ENCODE results near the gene MYO9B. TPM values are rescaled to one million over a fixed set of nuclear protein-coding genes. Genes with fewer than 3 reads are reported as not detected.

Gene MYO9B
- total RNA-seq, 1 donor from 2014 or later: 103 TPM

- DNase-seq (ENCODE audit: low spot score): no peak
Observed at GRCh38 chr19:17236811-17237543, 161.4 kb downstream of the MYO9B start.

- no peak for DNase-seq (ENCODE audit: low spot score)
Observed at GRCh38 chr19:17237747-17238706, 162.4 kb downstream of the MYO9B start.

GRCh38 chr19:17240062-17240752, 164.6 kb downstream of the MYO9B start:
- no peak for DNase-seq (ENCODE audit: low spot score)

- DNase-seq (ENCODE audit: low spot score): no peak
Observed at GRCh38 chr19:17240826-17241399, 165.3 kb downstream of the MYO9B start.

- DNase-seq (ENCODE audit: low spot score): no peak
Observed at GRCh38 chr19:17242431-17243208, 167.0 kb downstream of the MYO9B start.

GRCh38 chr19:17243211-17243829, 167.7 kb downstream of the MYO9B start:
- DNase-seq (ENCODE audit: low spot score): no peak

- DNase-seq (ENCODE audit: low spot score): no peak
Observed at GRCh38 chr19:17243830-17244617, 168.4 kb downstream of the MYO9B start.

- no peak for DNase-seq (ENCODE audit: low spot score)
Observed at GRCh38 chr19:17244618-17245534, 169.3 kb downstream of the MYO9B start.

- no peak for DNase-seq (ENCODE audit: low spot score)
Observed at GRCh38 chr19:17245535-17245984, 170.0 kb downstream of the MYO9B start, which contains the start of gene NR2F6. TSS of gene NR2F6 (minus strand) at chr19:17245919. CDS start at chr19:17245220, 699 bp downstream.

GRCh38 chr19:17246681-17247425, 171.3 kb downstream of the MYO9B start:
- no peak for DNase-seq (ENCODE audit: low spot score)

GRCh38 chr19:17248011-17248776, 172.6 kb downstream of the MYO9B start:
- DNase-seq (ENCODE audit: low spot score): no peak

- no peak for DNase-seq (ENCODE audit: low spot score)
Observed at GRCh38 chr19:17249887-17250548, 174.4 kb downstream of the MYO9B start.

- no peak for DNase-seq (ENCODE audit: low spot score)
Observed at GRCh38 chr19:17254636-17255035, 179.1 kb downstream of the MYO9B start.

GRCh38 chr19:17255150-17255621, 179.6 kb downstream of the MYO9B start:
- DNase-seq (ENCODE audit: low spot score): no peak

GRCh38 chr19:17256130-17256529, 180.6 kb downstream of the MYO9B start:
- DNase-seq (ENCODE audit: low spot score): no peak
